H9 (cell line): Measurements from ENCODE around the gene PPAN. TPM values are rescaled to one million over a fixed set of nuclear protein-coding genes. Genes with fewer than 3 reads are reported as not detected.
A peak's percentile ranks its signal among the peaks of the same experiment; 100 is the strongest.

Source experiments
- DNase-seq: peaks from one replicate; pipeline ENCODE4 v3.0.0-alpha.2; 2017
- H2AFZ ChIP-seq: one replicate; pipeline ENCODE4 v1.6.1; 2013; ENCODE audit warnings: mild to moderate bottlenecking, low read length, control low read depth, moderate library complexity
- H2AK5ac ChIP-seq: 2 replicates; pipeline ENCODE4 v1.6.1; 2013; ENCODE audit warnings: low read length, control low read depth, mixed read lengths; ENCODE audit not compliant: insufficient read length
- H2BK120ac ChIP-seq: one replicate; pipeline ENCODE4 v1.6.1; 2013; ENCODE audit warnings: low read depth, mild to moderate bottlenecking, low read length, control low read depth, inconsistent platforms; ENCODE audit not compliant: poor library complexity, severe bottlenecking
- H2BK12ac ChIP-seq: 2 replicates; pipeline ENCODE4 v1.6.1; 2013; ENCODE audit warnings: low read length, control low read depth, mixed read lengths, low read depth; ENCODE audit not compliant: insufficient read length
- H2BK15ac ChIP-seq: 2 replicates; pipeline ENCODE4 v1.6.1; 2013; ENCODE audit warnings: low read depth, low read length, control low read depth
- H2BK20ac ChIP-seq: one replicate; pipeline ENCODE4 v1.6.1; 2013; ENCODE audit warnings: low read depth, mild to moderate bottlenecking, low read length, control low read depth, inconsistent platforms; ENCODE audit not compliant: poor library complexity, severe bottlenecking
- H2BK5ac ChIP-seq: 2 replicates; pipeline ENCODE4 v1.6.1; 2013; ENCODE audit warnings: low read length, control low read depth, mixed read lengths; ENCODE audit not compliant: insufficient read length
- H3K14ac ChIP-seq: 2 replicates; pipeline ENCODE4 v1.6.1; 2013; ENCODE audit warnings: low read length, control low read depth; ENCODE audit not compliant: insufficient read depth
- H3K18ac ChIP-seq: 2 replicates; pipeline ENCODE4 v1.6.1; 2013; ENCODE audit warnings: low read depth, mild to moderate bottlenecking, mixed read lengths, low read length, control low read depth; ENCODE audit not compliant: insufficient read length
- H3K23ac ChIP-seq: 2 replicates; pipeline ENCODE4 v1.6.1; 2013; ENCODE audit warnings: low read length, control low read depth, mixed read lengths, low read depth; ENCODE audit not compliant: insufficient read length
- H3K23me2 ChIP-seq: 2 replicates; pipeline ENCODE4 v1.6.1; 2013; ENCODE audit warnings: low read depth, mild to moderate bottlenecking, mixed read lengths, low read length, control low read depth; ENCODE audit not compliant: insufficient read length, poor library complexity, severe bottlenecking
- H3K27ac ChIP-seq: 2 replicates; pipeline ENCODE4 v1.5.1; 2013; ENCODE audit warnings: low read length, control low read depth, mixed read lengths, low read depth; ENCODE audit not compliant: insufficient read length
- H3K27me3 ChIP-seq: 2 replicates; pipeline ENCODE4 v1.6.1; 2013; ENCODE audit warnings: low read length, control low read depth, inconsistent platforms; ENCODE audit not compliant: insufficient read depth
- H3K4ac ChIP-seq: 2 replicates; pipeline ENCODE4 v1.6.1; 2013; ENCODE audit warnings: low read depth, mild to moderate bottlenecking, control low read depth, inconsistent platforms, low read length, moderate library complexity
- H3K4me1 ChIP-seq: 2 replicates; pipeline ENCODE4 v1.6.1; 2013; ENCODE audit warnings: low read length, control low read depth, inconsistent platforms; ENCODE audit not compliant: insufficient read depth
- H3K4me2 ChIP-seq: 2 replicates; pipeline ENCODE4 v1.6.1; 2013; ENCODE audit warnings: low read length, control low read depth, mixed read lengths; ENCODE audit not compliant: insufficient read length, insufficient read depth
- H3K56ac ChIP-seq: 2 replicates; pipeline ENCODE4 v1.6.1; 2013; ENCODE audit warnings: low read depth, mild to moderate bottlenecking, mixed read lengths, low read length, control low read depth; ENCODE audit not compliant: insufficient read length
- H3K79me1 ChIP-seq: 2 replicates; pipeline ENCODE4 v1.6.1; 2013; ENCODE audit warnings: low read depth, mild to moderate bottlenecking, moderate library complexity, low read length, control low read depth, inconsistent platforms; ENCODE audit not compliant: insufficient read depth, poor library complexity, severe bottlenecking
- H3K79me2 ChIP-seq: 2 replicates; pipeline ENCODE4 v1.6.1; 2013; ENCODE audit warnings: low read length, control low read depth, inconsistent platforms; ENCODE audit not compliant: insufficient read depth
- H3K9ac ChIP-seq: 2 replicates; pipeline ENCODE4 v1.6.1; 2013; ENCODE audit warnings: low read length, control low read depth, mixed read lengths; ENCODE audit not compliant: insufficient read length; ENCODE audit errors: extremely low read depth
- H3K9me3 ChIP-seq: one replicate; pipeline ENCODE4 v1.6.1; 2013; ENCODE audit warnings: low read depth, low read length, inconsistent platforms; ENCODE audit not compliant: control insufficient read depth
- H3T11ph ChIP-seq: one replicate; pipeline ENCODE4 v1.6.1; 2013; ENCODE audit warnings: mild to moderate bottlenecking, low read length, control low read depth, inconsistent platforms
- H4K20me1 ChIP-seq: one replicate; pipeline ENCODE4 v1.6.1; 2013; ENCODE audit not compliant: control insufficient read depth, insufficient read length, insufficient read depth
- H4K5ac ChIP-seq: 2 replicates; pipeline ENCODE4 v1.6.1; 2013; ENCODE audit warnings: low read depth, mild to moderate bottlenecking, mixed read lengths, low read length, control low read depth; ENCODE audit not compliant: insufficient read length
- H4K8ac ChIP-seq: replicated peaks from 2 replicates; pipeline ENCODE4 v1.6.1; 2013; ENCODE audit warnings: low read length, control low read depth, mixed read lengths, low read depth; ENCODE audit not compliant: insufficient read length
- H4K91ac ChIP-seq: 2 replicates; pipeline ENCODE4 v1.6.1; 2013; ENCODE audit warnings: low read depth, mild to moderate bottlenecking, moderate library complexity, mixed read lengths, low read length, control low read depth; ENCODE audit not compliant: insufficient read length
- H3K27ac Mint-ChIP-seq, 3 experiments: 2 replicates in 2 of 3; 3 replicates in 1 of 3; pipeline ENCODE4 v1.8.0; 2020 to 2021; ENCODE audit warnings: mixed read lengths in 3 of 3, mild to moderate bottlenecking in 1 of 3, moderate library complexity in 1 of 3
- H3K27me3 Mint-ChIP-seq: 2 replicates; pipeline ENCODE4 v1.8.0; 2021; ENCODE audit warnings: low read depth, mild to moderate bottlenecking, moderate library complexity, mixed read lengths
- H3K36me3 Mint-ChIP-seq, 3 experiments: 2 replicates in 2 of 3; 3 replicates in 1 of 3; pipeline ENCODE4 v1.8.0; 2020 to 2021; ENCODE audit warnings: low read depth in 3 of 3, mixed read lengths in 3 of 3; ENCODE audit not compliant: insufficient read depth in 1 of 3
- H3K4me1 Mint-ChIP-seq, 2 experiments: 2 replicates each; pipeline ENCODE4 v1.8.0; 2020; ENCODE audit warnings: mixed read lengths in 2 of 2
- H3K4me3 Mint-ChIP-seq, 2 experiments: 2 replicates in 1 of 2; 3 replicates in 1 of 2; pipeline ENCODE4 v1.8.0; 2020 to 2021; ENCODE audit warnings: mild to moderate bottlenecking in 2 of 2, mixed read lengths in 2 of 2, moderate library complexity in 1 of 2
- H3K9me3 Mint-ChIP-seq, 2 experiments: 2 replicates in 1 of 2; 3 replicates in 1 of 2; pipeline ENCODE4 v1.8.0; 2020; ENCODE audit warnings: mild to moderate bottlenecking in 2 of 2, mixed read lengths in 2 of 2, moderate library complexity in 1 of 2
- WGBS: extraction: QIAGEN DNeasy Blood & Tissue Kit; methylation state at CpG from one replicate; pipeline ENCODE4 v1.1.7; 2013; ENCODE audit warnings: missing lambda C conversion rate, low lambda C conversion rate, mixed read lengths; ENCODE audit not compliant: insufficient read length; ENCODE audit errors: extremely low coverage; 5-methylcytosine and 5-hydroxymethylcytosine counted together
- total RNA-seq: library from RNA; stranded (reverse); gene quantifications from 2 replicates; pipeline ENCODE4 v1.2.1, GENCODE V29; 2021
- TF ChIP-seq, protein P1 (sequence below): fragments of 200-600 bp; sonication (generic); conservative IDR thresholded peaks from 3 replicates; pipeline ENCODE4 v1.8.0; 2021; ENCODE audit warnings: antibody characterized with exemption, mild to moderate bottlenecking

PPAN gene
- total RNA-seq, 1 experiment from 2014 or later = 157 TPM

DNA sequence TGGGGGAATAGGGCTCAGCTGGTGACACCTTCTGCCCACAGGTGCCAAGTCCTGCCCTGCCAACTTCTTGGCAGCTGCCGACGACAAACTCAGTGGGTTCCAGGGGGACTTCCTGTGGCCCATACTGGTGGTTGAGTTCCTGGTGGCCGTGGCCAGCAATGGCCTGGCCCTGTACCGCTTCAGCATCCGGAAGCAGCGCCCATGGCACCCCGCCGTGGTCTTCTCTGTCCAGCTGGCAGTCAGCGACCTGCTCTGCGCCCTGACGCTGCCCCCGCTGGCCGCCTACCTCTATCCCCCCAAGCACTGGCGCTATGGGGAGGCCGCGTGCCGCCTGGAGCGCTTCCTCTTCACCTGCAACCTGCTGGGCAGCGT is 7.4 kb downstream of the PPAN start:
- Histone ChIP-seq H4K91ac (no peak overlapping the region), H3K4me1 (no peaks in the 10 kb centered on the region), H3K79me1 (no peaks in the 10 kb centered on the region), H2BK15ac (no peak overlapping the region), H3K27me3 (no peaks in the 10 kb centered on the region), H3K9me3 (no peaks in the 10 kb centered on the region), H3K23ac (no peak overlapping the region), H3K4me2 (no peak overlapping the region), H4K8ac (no peak overlapping the region), H2AK5ac (no peak overlapping the region), H2BK5ac (no peak overlapping the region), H3K56ac (no peak overlapping the region), H2BK20ac (no peak overlapping the region), H3K23me2 (no peaks in the 10 kb centered on the region), H3K79me2 (no peaks in the 10 kb centered on the region), H3K27ac (no peak overlapping the region), H2BK12ac (no peak overlapping the region), H3T11ph (no peak overlapping the region), H3K18ac (no peak overlapping the region), H2BK120ac (no peak overlapping the region), H3K9ac (no peak overlapping the region), H3K4ac (no peak overlapping the region), H4K20me1 (no peaks in the 10 kb centered on the region), H3K14ac (no peak overlapping the region), H2AFZ (no peak overlapping the region), H4K5ac (no peak overlapping the region)
- peak; percentile 59 for DNase-seq
- no peaks in the 10 kb centered on the region; the same call in 1 of the 2 replicates for H3K27me3 Mint-ChIP-seq
- peaks cover 30 to 78% (median 58%) of the 10 kb centered on the region in 3 experiments; a peak in 6 of 7 replicates for H3K36me3 Mint-ChIP-seq
- TF ChIP-seq, protein P1, sequence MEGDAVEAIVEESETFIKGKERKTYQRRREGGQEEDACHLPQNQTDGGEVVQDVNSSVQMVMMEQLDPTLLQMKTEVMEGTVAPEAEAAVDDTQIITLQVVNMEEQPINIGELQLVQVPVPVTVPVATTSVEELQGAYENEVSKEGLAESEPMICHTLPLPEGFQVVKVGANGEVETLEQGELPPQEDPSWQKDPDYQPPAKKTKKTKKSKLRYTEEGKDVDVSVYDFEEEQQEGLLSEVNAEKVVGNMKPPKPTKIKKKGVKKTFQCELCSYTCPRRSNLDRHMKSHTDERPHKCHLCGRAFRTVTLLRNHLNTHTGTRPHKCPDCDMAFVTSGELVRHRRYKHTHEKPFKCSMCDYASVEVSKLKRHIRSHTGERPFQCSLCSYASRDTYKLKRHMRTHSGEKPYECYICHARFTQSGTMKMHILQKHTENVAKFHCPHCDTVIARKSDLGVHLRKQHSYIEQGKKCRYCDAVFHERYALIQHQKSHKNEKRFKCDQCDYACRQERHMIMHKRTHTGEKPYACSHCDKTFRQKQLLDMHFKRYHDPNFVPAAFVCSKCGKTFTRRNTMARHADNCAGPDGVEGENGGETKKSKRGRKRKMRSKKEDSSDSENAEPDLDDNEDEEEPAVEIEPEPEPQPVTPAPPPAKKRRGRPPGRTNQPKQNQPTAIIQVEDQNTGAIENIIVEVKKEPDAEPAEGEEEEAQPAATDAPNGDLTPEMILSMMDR = no peak; the same call in 2 of the 3 replicates
- peak overlapping the region in 1 of 3 experiments; percentile 49; a peak in 1 of 7 replicates for H3K27ac Mint-ChIP-seq
- no CpG with 5 or more reads among the region's 19 CpGs for WGBS
- H3K4me1 Mint-ChIP-seq = peaks cover 3 to 7% of the 10 kb centered on the region in 2 experiments
- no peaks in the 10 kb centered on the region; a peak in 1 of 5 replicates for H3K9me3 Mint-ChIP-seq
- no peak overlapping the region for H3K4me3 Mint-ChIP-seq
